Brain pericyte (primary cell): ENCODE data around the gene FGF23.

ENCODE experiments used
- DNase-seq: peaks from one replicate; pipeline ENCODE4 v3.0.0-alpha.2; 2012; ENCODE audit warnings: low read depth, low spot score

Gene FGF23

GRCh38 chr12:4383304-4383865, 3.9 kb upstream of the FGF23 start:
- DNase-seq: no peak

DNA sequence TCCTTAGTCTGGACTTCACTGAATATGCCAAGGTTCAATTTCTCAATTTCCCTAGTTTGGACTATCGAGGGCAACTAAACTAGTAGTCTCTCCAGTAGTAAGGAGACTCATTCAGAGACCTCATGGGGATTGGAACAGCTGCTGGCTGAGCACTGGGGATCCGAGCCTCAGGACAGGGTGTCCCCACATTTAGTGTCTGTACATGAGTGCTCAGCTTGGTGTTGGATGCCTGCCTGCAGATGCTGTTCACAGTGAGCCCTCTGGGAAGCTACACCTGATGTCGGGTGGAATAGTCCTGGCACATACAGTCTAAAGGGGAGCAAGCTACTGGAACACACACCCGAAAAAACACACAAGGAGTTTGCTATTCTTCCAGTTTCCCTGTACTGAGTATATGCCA, 820 bp upstream of the FGF23 start:
- no peak for DNase-seq

- DNase-seq: no peak
Measured at GRCh38 chr12:4378772-4379171, 740 bp downstream of the FGF23 start.

DNA sequence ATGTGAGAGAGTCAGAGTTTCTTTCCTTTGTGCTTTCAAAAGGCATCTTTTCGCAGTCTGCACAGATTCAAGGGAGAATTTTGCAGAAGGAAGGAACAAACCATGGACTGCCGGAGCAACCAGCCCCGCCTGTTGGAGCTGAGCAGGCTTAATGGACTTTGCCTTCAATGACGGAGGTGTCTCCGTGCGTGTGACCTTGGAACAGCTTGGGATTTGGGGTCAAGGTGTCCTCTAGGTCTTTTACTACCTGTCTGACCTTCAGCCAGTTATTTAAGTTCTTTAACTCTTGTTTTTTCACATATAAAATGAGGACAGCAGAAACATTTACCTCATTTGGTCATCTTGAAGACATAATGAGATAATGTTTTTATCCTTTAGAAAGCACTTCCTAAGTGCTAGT, 4.1 kb downstream of the FGF23 start:
- no peak for DNase-seq

DNA sequence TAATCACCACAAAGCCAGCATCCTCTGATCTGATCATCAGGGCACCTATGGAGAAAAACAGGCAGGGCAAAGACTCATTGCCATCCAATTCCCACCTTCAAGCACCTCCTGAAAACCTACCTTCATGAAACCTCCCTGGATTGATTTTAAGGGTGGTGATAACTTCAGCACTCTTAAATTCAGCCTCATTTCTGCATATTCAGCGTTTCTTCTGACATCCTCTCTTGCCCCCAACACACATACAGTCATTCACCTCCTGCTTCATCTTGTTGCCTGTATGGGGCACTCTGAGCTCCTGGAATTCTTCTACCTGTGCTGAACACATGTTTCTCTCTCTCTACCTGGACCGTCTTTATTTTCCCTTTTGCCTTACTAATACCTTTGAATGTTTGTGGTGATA, 6.9 kb downstream of the FGF23 start:
- DNase-seq: no peak

DNA sequence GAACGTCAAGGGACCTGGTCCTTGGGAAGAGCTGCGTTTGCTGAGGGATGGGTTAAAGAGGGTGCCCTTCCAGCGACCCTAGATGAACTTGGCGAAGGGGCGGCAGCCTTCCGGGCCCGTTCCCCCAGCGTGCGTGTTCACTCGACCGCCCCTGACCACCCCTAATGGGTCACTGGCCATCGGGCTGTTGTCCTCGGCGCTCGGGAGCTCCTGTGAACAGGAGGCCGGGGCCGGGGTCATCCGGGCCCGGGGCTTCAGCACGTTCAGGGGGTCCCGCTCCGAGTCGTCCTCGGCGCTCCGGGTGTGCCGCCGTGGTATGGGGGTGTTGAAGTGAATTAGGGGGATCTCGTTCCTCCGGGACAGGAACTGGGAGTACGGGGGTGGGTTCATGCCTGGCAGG, 9.2 kb downstream of the FGF23 start:
- DNase-seq: no peak

- no peak for DNase-seq
Measured at GRCh38 chr12:4369548-4369947, 10.0 kb downstream of the FGF23 start.

DNA sequence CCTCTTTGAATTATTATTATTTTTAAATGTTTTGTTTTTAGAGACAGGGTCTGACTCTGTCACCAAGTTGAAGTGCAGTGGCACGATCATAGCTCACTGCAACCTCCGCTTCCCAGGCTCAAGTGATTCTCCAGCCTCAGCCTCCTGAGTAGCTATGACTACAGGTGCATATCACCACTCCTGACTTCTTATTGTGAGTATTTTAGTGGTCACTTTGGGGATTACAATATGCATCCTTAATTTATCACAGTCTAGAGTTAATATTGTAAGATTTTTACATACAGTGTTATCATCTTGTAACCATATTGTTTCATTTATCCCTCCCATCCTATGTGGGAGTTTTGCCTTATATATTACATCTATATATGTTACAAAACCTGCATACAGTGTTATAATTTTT, 13.4 kb downstream of the FGF23 start:
- DNase-seq: no peak

DNA sequence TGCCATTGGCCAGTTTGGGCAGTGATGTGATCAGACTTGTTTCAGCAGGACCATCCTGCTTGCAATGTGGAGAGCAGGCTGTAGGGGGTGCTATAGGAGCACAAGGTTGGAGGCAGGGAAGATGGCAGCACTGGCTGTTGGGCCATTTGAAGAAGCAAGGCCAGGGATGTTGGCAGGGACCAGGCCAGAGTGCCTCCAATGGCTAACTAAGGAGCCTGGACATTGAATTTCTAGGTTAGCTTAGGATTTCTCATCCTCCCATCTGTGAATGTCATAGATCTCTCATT, 23.5 kb downstream of the FGF23 start:
- DNase-seq: no peak

DNA sequence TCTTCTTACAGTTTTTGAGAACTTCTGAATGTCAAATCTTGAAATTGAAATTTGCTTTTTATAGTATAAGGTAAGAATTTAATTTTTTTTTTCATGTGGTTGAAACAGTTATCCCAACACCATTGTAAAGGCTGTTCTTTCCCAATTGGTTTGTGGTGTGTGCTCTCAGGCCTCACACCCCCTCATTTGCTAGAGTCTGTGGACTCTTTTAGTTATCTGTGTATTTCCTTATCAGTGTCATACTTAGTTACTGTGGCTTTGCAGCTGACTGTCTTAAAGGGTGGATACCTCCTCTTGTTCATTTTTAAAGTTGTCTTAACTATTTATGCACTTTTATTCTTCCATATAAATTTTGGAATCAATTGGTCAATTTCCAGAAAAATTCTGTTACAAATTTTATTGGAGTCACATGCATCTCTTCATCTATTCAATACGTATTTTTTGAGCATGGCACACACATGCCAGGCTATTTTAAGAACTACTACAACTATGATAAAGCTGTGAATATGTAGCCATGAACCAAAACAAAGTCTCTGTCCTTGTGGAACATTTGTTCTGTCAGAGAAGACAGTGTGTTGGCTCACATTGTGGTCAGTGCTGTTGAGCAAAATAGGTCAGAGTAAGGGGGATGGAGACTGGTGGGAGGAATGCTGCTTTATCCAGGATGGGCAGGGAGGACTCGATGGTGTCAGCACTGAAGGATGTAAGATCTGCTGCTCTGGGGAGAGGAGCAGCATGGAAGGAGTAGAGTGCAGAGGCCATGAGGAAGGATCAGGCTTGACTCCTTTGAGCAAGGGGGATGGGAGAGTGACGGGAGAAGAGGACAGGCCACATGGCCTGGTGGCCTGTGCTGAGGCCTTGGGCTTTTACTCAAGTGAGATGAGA, 24.1 kb downstream of the FGF23 start:
- no peak for DNase-seq

GRCh38 chr12:4353785-4354208, 25.7 kb downstream of the FGF23 start:
- no peak for DNase-seq

- no peak for DNase-seq
Measured at GRCh38 chr12:4346931-4347330, 32.6 kb downstream of the FGF23 start.

DNA sequence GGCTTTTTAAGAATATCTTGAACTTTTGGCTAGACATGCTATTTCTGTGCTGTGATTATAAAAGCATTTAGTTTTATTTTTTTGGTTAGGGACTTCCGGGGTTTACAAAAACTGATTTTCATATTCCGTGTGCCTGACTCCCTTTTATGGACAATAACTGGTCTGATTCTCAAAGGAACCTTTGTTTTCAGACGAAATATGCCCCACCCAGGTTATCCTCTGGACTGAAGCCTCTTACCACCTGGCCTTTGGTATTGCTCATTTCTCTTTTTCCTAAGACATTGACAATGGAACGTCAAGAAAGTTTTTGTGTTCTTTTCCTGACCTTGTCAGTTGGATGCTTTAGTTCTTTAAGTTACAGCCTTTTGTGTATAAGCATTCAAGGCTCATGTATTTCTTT, 47.7 kb downstream of the FGF23 start:
- DNase-seq: no peak

DNA sequence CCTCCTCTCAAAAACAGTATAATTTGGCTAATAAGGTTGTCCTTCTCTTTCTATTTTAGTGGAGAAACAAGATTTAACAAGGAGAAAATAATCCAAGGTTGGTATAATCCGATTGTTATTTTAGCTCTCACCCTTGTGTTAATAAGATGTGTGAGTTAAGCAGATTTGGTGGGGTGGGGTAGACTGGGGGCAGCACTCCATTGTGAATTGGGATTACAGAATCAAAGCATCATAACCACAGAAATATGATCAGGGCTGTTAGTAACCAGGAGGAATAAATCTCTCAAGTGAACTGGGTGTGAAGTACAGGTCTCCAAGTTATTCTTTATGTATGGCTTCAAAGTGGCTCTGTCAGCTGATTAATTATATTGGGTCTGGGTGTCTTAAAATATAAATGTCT, 48.3 kb downstream of the FGF23 start:
- no peak for DNase-seq

- DNase-seq: no peak
Measured at GRCh38 chr12:4330203-4330602, 49.3 kb downstream of the FGF23 start.

DNA sequence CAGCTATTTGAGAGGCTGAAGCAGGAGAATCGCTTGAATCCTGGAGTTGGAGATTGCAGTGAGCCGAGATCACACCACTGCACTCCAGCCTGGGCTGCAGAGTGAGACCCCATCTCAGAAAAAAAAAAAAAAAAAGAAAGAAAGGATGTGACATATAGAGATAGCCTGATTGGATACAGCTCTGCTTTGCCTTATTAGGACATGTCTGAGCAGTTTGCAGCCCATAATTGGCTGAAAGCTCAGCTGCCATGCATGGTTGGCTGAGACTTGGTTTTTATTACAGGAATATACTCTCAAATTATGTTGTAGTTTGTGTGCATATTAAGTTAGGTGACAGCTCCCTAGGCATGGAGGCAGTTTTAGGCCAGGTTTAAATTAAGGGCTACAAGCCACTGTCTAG, 52.2 kb downstream of the FGF23 start:
- DNase-seq: no peak

- DNase-seq: no peak
Measured at GRCh38 chr12:4325966-4326365, 53.5 kb downstream of the FGF23 start.

- no peak for DNase-seq
Measured at GRCh38 chr12:4324366-4324765, 55.1 kb downstream of the FGF23 start.

GRCh38 chr12:4323396-4323795, 56.1 kb downstream of the FGF23 start:
- DNase-seq: no peak

- no peak for DNase-seq
Measured at GRCh38 chr12:4322726-4323125, 56.8 kb downstream of the FGF23 start.

- DNase-seq: peak; percentile 58
Measured at GRCh38 chr12:4320853-4321701, 58.4 kb downstream of the FGF23 start, which contains the start of gene TIGAR. TIGAR (plus strand) TSS chr12:4321213; CDS start chr12:4321272, 59 bp downstream.

GRCh38 chr12:4320497-4320852, 59.0 kb downstream of the FGF23 start:
- DNase-seq: peak; percentile 11
